Spleen (tissue), 11 donors: ENCODE data around the gene PARP14. TPM values are rescaled to one million over a fixed set of nuclear protein-coding genes. Genes with fewer than 3 reads are reported as not detected.
"Not testable (repeated sequence)": the region's sequence is repeated elsewhere in the genome, so short reads cannot be mapped to it uniquely, and the experiment has no call there.

ENCODE experiments used
- DNase-seq: peaks from one replicate; pipeline ENCODE4 v3.0.0-alpha.2; 2020
- H3K27ac ChIP-seq, 8 donors: fragments of 200-600 bp; sonication (generic) in 7 of 8; 1 replicate in 4 of 8; 2 replicates in 4 of 8; pipeline versions ENCODE4 v1.5.0 to v1.8.0; 2016 to 2021; ENCODE audit warnings: inconsistent platforms in 4 of 8, mild to moderate bottlenecking in 4 of 8, moderate library complexity in 1 of 8
- H3K27me3 ChIP-seq, 7 donors: fragments of 200-600 bp; sonication (generic) in 6 of 7; replicated peaks in 1 of 7; 1 replicate in 4 of 7; 2 replicates in 3 of 7; pipeline versions ENCODE4 v1.5.0 to v1.8.0; 2016 to 2021; ENCODE audit warnings: inconsistent platforms in 3 of 7, mild to moderate bottlenecking in 1 of 7
- H3K36me3 ChIP-seq, 6 donors: fragments of 200-600 bp; sonication (generic) in 5 of 6; 1 replicate in 4 of 6; 2 replicates in 2 of 6; pipeline versions ENCODE4 v1.5.0 to v1.8.0; 2016 to 2021; ENCODE audit warnings: inconsistent platforms in 2 of 6
- H3K4me1 ChIP-seq, 6 donors: fragments of 200-600 bp; sonication (generic) in 5 of 6; 1 replicate in 3 of 6; 2 replicates in 3 of 6; pipeline versions ENCODE4 v1.5.0 to v1.8.0; 2016 to 2021; ENCODE audit warnings: inconsistent platforms in 3 of 6
- H3K4me3 ChIP-seq, 8 donors: fragments of 200-600 bp; sonication (generic) in 7 of 8; 1 replicate in 4 of 8; 2 replicates in 4 of 8; pipeline versions ENCODE4 v1.5.0 to v1.8.0; 2016 to 2021; ENCODE audit warnings: inconsistent platforms in 4 of 8, mild to moderate bottlenecking in 4 of 8, moderate library complexity in 2 of 8
- H3K9me3 ChIP-seq, 8 donors: fragments of 200-600 bp; sonication (generic) in 7 of 8; 1 replicate in 4 of 8; 2 replicates in 4 of 8; pipeline versions ENCODE4 v1.5.0 to v1.8.0; 2016 to 2021; ENCODE audit warnings: inconsistent platforms in 4 of 8
- POLR2A ChIP-seq, 3 donors: fragments of 450-650 bp; IDR thresholded peaks; one replicate each; pipeline ENCODE4 v1.5.1; 2017; ENCODE audit warnings: antibody characterized with exemption in 3 of 3, mild to moderate bottlenecking in 1 of 3
- POLR2AphosphoS5 ChIP-seq, 3 donors: sonication (generic); formaldehyde crosslinking; IDR thresholded peaks; one replicate each; pipeline ENCODE4 v1.5.1; 2017; ENCODE audit warnings: antibody characterized with exemption in 3 of 3
- WGBS, 5 donors: extraction: QIAGEN DNeasy Blood & Tissue Kit in 3 of 5; methylation state at CpG; one replicate each; pipeline versions ENCODE4 v1.1.5 to v1.1.7; 2013 to 2018; 5-methylcytosine and 5-hydroxymethylcytosine counted together
- intact Hi-C: fragments of 100-400 bp; cut with DNase I; formaldehyde crosslinking; loops from one replicate; pipeline ENCODE4 v1.15.0; 2023; ENCODE audit warnings: low total_unique reads
- polyA plus RNA-seq, 3 donors: library from polyadenylated mRNA; stranded (reverse); fragments of 200-250 nt; gene quantifications; one replicate each; pipeline ENCODE4 v1.2.1, GENCODE V29; 2013
- total RNA-seq, 7 donors: library from RNA; depleted of rRNA in 3 of 7; stranded (reverse); fragments of >200 nt in 3 of 7; fragmentation: NEBNext Ultra II Directional in 4 of 7; extraction: Animal tissue kit (Norgen Biotek cat#: 25700) in 4 of 7; gene quantifications; one replicate each; pipeline versions ENCODE4 v1.1.0 to v1.2.1, GENCODE V29; 2016 to 2021
- TF ChIP-seq, protein P1 (sequence below), 11 experiments: fragments of 200-600 bp in 7 of 11; fragments of 450-650 bp in 4 of 11; sonication (generic) in 4 of 11; IDR thresholded peaks in 8 of 11; conservative IDR thresholded peaks in 3 of 11; 1 replicate in 7 of 11; 2 replicates in 4 of 11; pipeline versions ENCODE4 v1.4.0 to v1.8.0; 2016 to 2021; ENCODE audit warnings: antibody characterized with exemption in 11 of 11, inconsistent platforms in 4 of 11, mild to moderate bottlenecking in 1 of 11
- donor health status: healthy with polysubstance abuse.
- donor health status: DM: no; HTN: no; CAD: no; lungs with moderate emphysema.
- donor health status: DM: no; HTN: no; CAD: no.
- donor health status: Bipolar disorder and iron deficiency.
- donor health status: healthy.
- donor health status: DM: no; HTN: no; CAD: no.
- donor health status: DM: yes; HTN: yes; CAD: no.

PARP14 gene
- total and polyA plus RNA-seq, 10 donors: 17.4 to 187 (median 153) TPM

DNA sequence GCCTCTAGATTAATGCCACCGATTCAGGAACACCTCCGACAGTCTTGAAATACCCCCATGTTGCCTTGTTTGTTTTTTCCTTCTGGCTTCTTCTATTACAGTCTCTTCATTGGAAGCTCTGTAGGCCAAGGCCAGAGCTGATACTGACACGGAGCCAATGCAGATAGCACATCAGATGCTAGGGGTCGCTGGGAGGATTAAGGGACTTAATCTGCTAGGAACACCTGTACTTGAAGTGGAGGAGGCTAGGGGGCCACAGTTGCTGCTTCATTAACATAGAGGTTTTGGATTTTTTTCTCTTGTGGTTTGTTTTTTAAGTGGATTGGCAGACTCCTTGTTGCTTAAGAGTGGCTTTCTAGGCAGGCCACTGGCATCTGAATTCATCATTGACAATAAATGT, 49.6 kb downstream of the PARP14 start:
- Histone ChIP-seq H3K9me3 (peaks cover 0 to 4% (median under 1%) of the 10 kb centered on the region in 8 donors), H3K4me1 (no peaks in the 10 kb centered on the region), H3K27ac (no peak overlapping the region), H3K36me3 (peaks cover 0 to 71% (median 18%) of the 10 kb centered on the region in 6 donors), H3K4me3 (no peak overlapping the region), H3K27me3 (no peaks in the 10 kb centered on the region)
- TF ChIP-seq, protein P1, sequence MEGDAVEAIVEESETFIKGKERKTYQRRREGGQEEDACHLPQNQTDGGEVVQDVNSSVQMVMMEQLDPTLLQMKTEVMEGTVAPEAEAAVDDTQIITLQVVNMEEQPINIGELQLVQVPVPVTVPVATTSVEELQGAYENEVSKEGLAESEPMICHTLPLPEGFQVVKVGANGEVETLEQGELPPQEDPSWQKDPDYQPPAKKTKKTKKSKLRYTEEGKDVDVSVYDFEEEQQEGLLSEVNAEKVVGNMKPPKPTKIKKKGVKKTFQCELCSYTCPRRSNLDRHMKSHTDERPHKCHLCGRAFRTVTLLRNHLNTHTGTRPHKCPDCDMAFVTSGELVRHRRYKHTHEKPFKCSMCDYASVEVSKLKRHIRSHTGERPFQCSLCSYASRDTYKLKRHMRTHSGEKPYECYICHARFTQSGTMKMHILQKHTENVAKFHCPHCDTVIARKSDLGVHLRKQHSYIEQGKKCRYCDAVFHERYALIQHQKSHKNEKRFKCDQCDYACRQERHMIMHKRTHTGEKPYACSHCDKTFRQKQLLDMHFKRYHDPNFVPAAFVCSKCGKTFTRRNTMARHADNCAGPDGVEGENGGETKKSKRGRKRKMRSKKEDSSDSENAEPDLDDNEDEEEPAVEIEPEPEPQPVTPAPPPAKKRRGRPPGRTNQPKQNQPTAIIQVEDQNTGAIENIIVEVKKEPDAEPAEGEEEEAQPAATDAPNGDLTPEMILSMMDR (IDR thresholded peaks at IDR 0.05 in 8 of 11, conservative IDR thresholded peaks at IDR 0.05 in 3 of 11): no peak
- peak in 1 of 3 donors; percentile 28 for TF ChIP-seq POLR2AphosphoS5 (IDR thresholded peaks at IDR 0.05)
- TF ChIP-seq POLR2A (IDR thresholded peaks at IDR 0.05): no peak
- WGBS, 5 donors: 88 to 93% (median 91%) methylated on average over 4 of the region's 4 CpGs
- no peak for DNase-seq
- intact Hi-C loops: no loop called here

DNA sequence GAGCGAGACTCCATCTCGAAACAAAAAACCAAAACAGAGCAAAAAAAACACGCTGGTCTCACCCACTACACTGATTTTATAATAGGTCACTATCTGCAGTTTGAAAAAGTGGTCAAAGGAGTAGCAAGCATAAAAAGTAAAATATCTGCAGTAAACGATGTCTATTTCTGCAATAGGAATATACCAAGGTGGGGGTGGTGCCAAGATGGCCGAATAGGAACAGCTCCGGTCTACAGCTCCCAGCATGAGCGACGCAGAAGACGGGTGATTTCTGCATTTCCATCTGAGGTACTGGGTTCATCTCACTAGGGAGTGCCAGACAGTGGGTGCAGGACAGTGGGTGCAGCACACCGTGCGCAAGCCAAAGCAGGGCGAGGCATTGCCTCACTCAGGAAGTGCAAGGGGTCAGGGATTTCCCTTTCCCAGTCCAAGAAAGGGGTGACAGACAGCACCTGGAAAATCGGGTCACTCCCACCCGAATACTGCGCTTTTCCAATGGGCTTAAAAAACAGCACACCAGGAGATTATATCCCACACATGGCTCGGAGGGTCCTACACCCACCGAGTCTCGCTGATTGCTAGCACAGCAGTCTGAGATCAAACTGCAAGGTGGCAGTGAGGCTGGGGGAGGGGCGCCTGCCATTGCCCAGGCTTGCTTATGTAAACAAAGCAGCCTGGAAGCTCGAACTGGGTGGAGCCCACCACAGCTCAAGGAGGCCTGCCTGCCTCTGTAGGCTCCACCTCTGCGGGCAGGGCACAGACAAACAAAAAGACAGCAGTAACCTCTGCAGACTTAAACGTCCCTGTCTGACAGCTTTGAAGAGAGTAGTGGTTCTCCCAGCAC, 52.3 kb downstream of the PARP14 start:
- intact Hi-C loops, DNase-seq, H3K4me1 ChIP-seq, H3K4me3 ChIP-seq, H3K27ac ChIP-seq, H3K27me3 ChIP-seq, H3K9me3 ChIP-seq: not testable (repeated sequence)
- H3K36me3 ChIP-seq: peaks cover 0 to 51% (median 16%) of the 10 kb centered on the region in 6 donors
- WGBS, 5 donors: 85 to 93% (median 91%) methylated on average over 19 to 22 of the region's 22 CpGs

DNA sequence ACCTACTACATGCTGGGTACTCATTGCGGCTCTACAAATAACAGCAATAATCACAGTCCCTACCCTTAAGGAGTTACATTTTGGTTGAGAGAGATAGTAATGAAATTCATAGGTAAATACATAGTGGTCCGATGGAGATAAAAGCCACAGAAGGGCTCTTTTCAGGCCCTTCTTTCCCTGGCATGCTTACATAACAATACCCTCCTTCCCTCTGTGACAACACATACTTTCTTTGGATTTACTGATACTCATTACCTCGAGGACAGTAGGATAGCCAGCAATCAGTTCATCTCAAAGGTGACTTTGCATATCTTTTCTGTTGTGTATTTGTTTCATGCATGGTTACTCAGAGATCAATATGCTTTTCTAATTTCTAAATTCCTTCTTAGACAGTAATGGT, 58.5 kb downstream of the PARP14 start:
- no peak for TF ChIP-seq POLR2A (IDR thresholded peaks at IDR 0.05)
- no peak overlapping the region for H3K27ac ChIP-seq
- H3K36me3 ChIP-seq: peaks cover 0 to 56% (median 25%) of the 10 kb centered on the region in 6 donors
- no peak overlapping the region for H3K4me3 ChIP-seq
- peaks cover 0 to 9% (median 0%) of the 10 kb centered on the region in 8 donors for H3K9me3 ChIP-seq
- intact Hi-C loops: no loop called here
- no peak for DNase-seq
- WGBS, 5 donors: 81 to 97% (median 89%) methylated on average over 3 of the region's 3 CpGs
- H3K4me1 ChIP-seq: no peaks in the 10 kb centered on the region
- no peaks in the 10 kb centered on the region for H3K27me3 ChIP-seq

DNA sequence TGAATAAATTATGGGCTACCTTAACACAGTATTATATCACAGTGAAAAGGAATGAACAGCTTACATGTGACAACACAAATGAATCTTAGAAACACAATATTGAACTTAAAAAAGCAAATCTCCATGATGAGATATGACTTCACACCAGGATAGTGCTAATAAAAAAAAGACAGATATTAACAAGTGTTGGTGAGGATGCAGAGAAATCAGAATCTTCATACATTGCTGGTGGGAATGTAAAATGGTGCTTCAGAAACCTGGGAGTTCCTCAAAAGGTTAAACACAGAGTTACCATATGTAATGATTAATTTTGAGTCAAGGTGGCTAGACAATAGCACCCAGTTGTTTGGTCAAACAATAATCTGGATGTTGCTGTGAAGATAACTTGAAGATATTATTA, 61.6 kb downstream of the PARP14 start:
- peaks cover 0 to 81% (median 25%) of the 10 kb centered on the region in 6 donors for H3K36me3 ChIP-seq
- H3K9me3 ChIP-seq: peaks cover 0 to 9% (median 0%) of the 10 kb centered on the region in 8 donors

DNA sequence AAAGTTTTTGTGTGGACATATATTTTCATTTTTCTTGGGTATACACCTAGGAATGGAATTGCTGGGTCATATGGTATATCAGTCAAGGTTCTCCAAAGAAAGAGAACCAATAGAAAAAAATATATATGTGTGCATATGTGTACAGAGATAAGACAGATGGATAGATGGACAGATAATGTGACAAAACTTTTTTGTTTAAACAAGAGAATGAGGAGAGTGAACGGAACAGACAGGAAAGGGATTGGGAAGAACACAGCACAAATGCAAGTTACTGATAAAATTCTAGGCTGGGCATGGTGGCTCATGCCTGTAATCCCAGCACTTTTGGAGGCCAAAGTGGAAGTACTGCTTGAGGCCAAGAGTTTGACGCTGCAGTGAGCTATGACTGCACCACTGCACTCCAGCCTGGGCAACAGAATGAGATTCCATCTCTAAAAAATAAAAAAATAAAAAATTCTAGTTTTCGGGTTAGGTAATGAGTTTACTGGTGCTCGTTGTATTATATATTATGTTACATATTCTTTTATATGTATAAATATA, 63.0 kb downstream of the PARP14 start:
- intact Hi-C loops: no loop called here

More for the DNA sequence above, 61.6 kb downstream of the PARP14 start:
- TF ChIP-seq POLR2AphosphoS5 (IDR thresholded peaks at IDR 0.05) (no peak), POLR2A (IDR thresholded peaks at IDR 0.05) (no peak)
- TF ChIP-seq, protein P1 (IDR thresholded peaks at IDR 0.05 in 8 of 11, conservative IDR thresholded peaks at IDR 0.05 in 3 of 11): no peak
- no peaks in the 10 kb centered on the region for H3K27me3 ChIP-seq
- intact Hi-C loops: no loop called here
- no peak overlapping the region for H3K4me3 ChIP-seq
- no peak overlapping the region for H3K27ac ChIP-seq
- no peaks in the 10 kb centered on the region for H3K4me1 ChIP-seq
- DNase-seq: no peak

More for the DNA sequence above, 63.0 kb downstream of the PARP14 start:
- no peak overlapping the region for H3K27ac ChIP-seq
- H3K4me1 ChIP-seq: no peaks in the 10 kb centered on the region
- H3K9me3 ChIP-seq: peaks cover 0 to 9% (median 0%) of the 10 kb centered on the region in 8 donors
- H3K4me3 ChIP-seq: no peak overlapping the region
- no peak for DNase-seq
- H3K36me3 ChIP-seq: peaks cover 0 to 87% (median 25%) of the 10 kb centered on the region in 6 donors
- no peaks in the 10 kb centered on the region for H3K27me3 ChIP-seq
- 87 to 98% (median 95%) methylated on average over 4 of the region's 4 CpGs for WGBS, 5 donors
- no peak for TF ChIP-seq POLR2AphosphoS5 (IDR thresholded peaks at IDR 0.05)
- no peak for TF ChIP-seq POLR2A (IDR thresholded peaks at IDR 0.05)
- TF ChIP-seq, protein P1 (IDR thresholded peaks at IDR 0.05 in 8 of 11, conservative IDR thresholded peaks at IDR 0.05 in 3 of 11): no peak
